Measurements from ENCODE around the gene ATOSA. TPM values are rescaled to one million over a fixed set of nuclear protein-coding genes. Genes with fewer than 3 reads are reported as not detected.

The ATOSA gene, protein sequence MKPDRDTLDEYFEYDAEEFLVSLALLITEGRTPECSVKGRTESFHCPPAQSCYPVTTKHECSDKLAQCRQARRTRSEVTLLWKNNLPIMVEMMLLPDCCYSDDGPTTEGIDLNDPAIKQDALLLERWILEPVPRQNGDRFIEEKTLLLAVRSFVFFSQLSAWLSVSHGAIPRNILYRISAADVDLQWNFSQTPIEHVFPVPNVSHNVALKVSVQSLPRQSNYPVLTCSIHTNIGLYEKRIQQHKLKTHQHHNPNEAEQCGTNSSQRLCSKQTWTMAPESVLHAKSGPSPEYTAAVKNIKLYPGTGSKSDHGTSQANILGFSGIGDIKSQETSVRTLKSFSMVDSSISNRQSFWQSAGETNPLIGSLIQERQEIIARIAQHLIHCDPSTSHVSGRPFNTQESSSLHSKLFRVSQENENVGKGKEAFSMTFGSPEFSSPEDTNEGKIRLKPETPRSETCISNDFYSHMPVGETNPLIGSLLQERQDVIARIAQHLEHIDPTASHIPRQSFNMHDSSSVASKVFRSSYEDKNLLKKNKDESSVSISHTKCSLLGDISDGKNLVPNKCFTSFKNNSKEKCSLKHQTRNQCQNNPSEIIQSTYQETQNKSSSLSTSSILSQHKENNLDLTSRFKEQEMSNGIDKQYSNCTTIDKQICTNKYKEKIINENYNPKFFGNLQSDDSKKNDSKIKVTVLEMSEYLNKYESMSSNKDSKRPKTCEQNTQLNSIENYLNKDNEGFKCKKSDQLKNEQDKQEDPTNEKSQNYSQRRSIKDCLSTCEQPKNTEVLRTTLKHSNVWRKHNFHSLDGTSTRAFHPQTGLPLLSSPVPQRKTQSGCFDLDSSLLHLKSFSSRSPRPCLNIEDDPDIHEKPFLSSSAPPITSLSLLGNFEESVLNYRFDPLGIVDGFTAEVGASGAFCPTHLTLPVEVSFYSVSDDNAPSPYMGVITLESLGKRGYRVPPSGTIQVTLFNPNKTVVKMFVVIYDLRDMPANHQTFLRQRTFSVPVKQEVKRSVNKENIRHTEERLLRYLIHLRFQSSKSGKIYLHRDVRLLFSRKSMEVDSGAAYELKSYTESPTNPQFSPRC
- total RNA-seq (10 to 100 TPM; 21.3 to 51.5 (median 29.8) TPM), polyA plus RNA-seq (10 to 100 TPM; 12.2 to 42.7 TPM)
- long read RNA-seq, donor 1, partial matches to known transcripts, result 6 of 17 reads
- long read RNA-seq, donor 1, other reads (novel, unspliced or antisense), result 9 of 17 reads
- long read RNA-seq, donor 2, partial matches to known transcripts, result 1 of 3 reads
- long read RNA-seq, donor 2, other reads (novel, unspliced or antisense), result 2 of 3 reads
- long read RNA-seq, donor 3, full-length matches to known transcripts, result 1 of 10 reads
- long read RNA-seq, donor 3, partial matches to known transcripts, result 3 of 10 reads
- long read RNA-seq, donor 3, other reads (novel, unspliced or antisense), result 6 of 10 reads

DNA sequence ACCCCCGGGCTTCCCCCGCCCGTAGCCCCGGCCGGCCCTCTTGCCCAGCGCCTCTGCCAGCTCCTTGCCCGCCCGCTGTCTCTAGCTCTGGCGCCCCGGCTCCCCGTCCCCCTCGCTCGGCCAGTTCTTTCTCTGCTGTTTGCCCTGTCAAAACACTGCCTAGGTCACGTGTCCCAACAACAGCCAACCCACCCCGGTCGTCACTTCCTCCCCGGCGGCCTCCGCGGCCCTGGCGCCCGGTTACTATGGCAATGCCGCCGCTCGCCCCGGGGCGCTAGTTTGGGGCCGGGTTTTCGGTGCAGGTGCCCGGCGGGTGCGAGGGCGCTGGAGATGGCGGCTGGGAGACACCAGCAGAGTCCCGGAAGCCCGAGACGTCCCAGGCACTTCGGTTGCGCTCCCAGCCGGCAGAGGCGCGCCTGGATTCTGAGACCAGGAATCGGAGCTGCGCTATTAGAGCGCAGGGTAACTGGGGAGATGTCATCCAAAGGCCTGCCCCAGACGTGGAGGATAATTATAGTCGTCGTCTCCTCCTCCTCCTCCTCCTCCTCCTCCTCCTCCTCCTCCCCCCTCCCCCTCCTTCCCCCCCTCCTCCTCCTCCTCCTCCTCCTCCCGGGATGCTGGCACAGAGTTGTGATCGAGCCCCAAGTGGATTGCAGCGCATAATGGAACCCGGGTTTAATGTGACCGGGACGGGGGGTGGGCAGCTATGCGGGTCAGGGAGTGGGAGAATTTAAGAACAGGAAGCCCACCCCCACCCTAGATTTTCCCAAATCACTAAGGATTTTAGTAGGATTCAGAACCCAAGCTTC, at the start of gene ATOSA:
Gene ATOSA (minus strand): TSS at position 157 of the 809 bp plus-strand sequence. CDS start 1,367 bp downstream, outside the sequence.
- TF ChIP-seq POLR2A (IDR thresholded peaks at IDR 0.05), result peak in 1 of 2 donors; percentile 85
- TF ChIP-seq, protein P1, sequence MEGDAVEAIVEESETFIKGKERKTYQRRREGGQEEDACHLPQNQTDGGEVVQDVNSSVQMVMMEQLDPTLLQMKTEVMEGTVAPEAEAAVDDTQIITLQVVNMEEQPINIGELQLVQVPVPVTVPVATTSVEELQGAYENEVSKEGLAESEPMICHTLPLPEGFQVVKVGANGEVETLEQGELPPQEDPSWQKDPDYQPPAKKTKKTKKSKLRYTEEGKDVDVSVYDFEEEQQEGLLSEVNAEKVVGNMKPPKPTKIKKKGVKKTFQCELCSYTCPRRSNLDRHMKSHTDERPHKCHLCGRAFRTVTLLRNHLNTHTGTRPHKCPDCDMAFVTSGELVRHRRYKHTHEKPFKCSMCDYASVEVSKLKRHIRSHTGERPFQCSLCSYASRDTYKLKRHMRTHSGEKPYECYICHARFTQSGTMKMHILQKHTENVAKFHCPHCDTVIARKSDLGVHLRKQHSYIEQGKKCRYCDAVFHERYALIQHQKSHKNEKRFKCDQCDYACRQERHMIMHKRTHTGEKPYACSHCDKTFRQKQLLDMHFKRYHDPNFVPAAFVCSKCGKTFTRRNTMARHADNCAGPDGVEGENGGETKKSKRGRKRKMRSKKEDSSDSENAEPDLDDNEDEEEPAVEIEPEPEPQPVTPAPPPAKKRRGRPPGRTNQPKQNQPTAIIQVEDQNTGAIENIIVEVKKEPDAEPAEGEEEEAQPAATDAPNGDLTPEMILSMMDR (IDR thresholded peaks at IDR 0.05), result peak in 1 of 12 donors; percentile 21
- ATAC-seq (peak; percentile 84 to 96 (median 94)), DNase-seq (peak; percentile 93 to 95 (median 94))
- Histone ChIP-seq H3K27me3 (no peaks in the 10 kb centered on the region), H3K27ac (peak within 1 kb of the TSS; percentile 93 to 99 (median 97)), H3K36me3 (peaks cover 0 to 28% (median 22%) of the 10 kb centered on the region in 9 donors), H3K4me3 (peak within 1 kb of the TSS; percentile 68 to 95 (median 88)), H3K4me1 (peaks cover 7 to 47% (median 32%) of the 10 kb centered on the region in 12 donors), H3K9me3 (no peaks in the 10 kb centered on the region)
- intact Hi-C loops (cut with DNase I), result loop anchor here in 9 of 10 donors (2.0 to 10.0 kb wide), 7 partner anchors 27 to 111 kb away; partner anchors contain the start of gene ARPP19 (in 1 of the 9)
- 0 to 1% (median 0%) methylated on average over 15 to 54 of the region's 55 CpGs for WGBS, 4 donors

- intact Hi-C loops (cut with DNase I), result no loop called here
- WGBS, 4 donors, result 75 to 82% (median 77%) methylated on average over 2 of the region's 2 CpGs
- no peak overlapping the region for H3K27ac ChIP-seq
Measured at GRCh38 chr15:52728899-52729298, 49.7 kb upstream of the ATOSA start.

GRCh38 chr15:52727815-52728214, 48.6 kb upstream of the ATOSA start:
- H3K4me1 ChIP-seq, result peaks cover 0 to 21% (median 3%) of the 10 kb centered on the region in 12 donors
- DNase-seq, result no peak
- no peak overlapping the region for H3K4me3 ChIP-seq
- no peaks in the 10 kb centered on the region for H3K27me3 ChIP-seq
- no peak for TF ChIP-seq POLR2A (IDR thresholded peaks at IDR 0.05)
- TF ChIP-seq, protein P1 (IDR thresholded peaks at IDR 0.05), result no peak
- ATAC-seq, result no peak
- WGBS, 4 donors, result 67 to 81% (median 74%) methylated on average over 3 of the region's 3 CpGs
- H3K9me3 ChIP-seq, result no peaks in the 10 kb centered on the region
- no peak overlapping the region for H3K27ac ChIP-seq
- intact Hi-C loops (cut with DNase I), result no loop called here
- H3K36me3 ChIP-seq, result no peaks in the 10 kb centered on the region

More at GRCh38 chr15:52728899-52729298, 49.7 kb upstream of the ATOSA start:
- H3K27me3 ChIP-seq, result no peaks in the 10 kb centered on the region
- no peak for TF ChIP-seq POLR2A (IDR thresholded peaks at IDR 0.05)
- TF ChIP-seq, protein P1 (IDR thresholded peaks at IDR 0.05), result no peak
- H3K36me3 ChIP-seq, result no peaks in the 10 kb centered on the region
- H3K9me3 ChIP-seq, result no peaks in the 10 kb centered on the region
- DNase-seq, result no peak
- H3K4me1 ChIP-seq, result peaks cover 0 to 27% (median 8%) of the 10 kb centered on the region in 12 donors
- H3K4me3 ChIP-seq, result no peak overlapping the region
- no peak for ATAC-seq

All from heart left ventricle (tissue), 16 donors.